ENCODE data around the gene EGLN3.
"Not testable (repeated sequence)": the region's sequence is repeated elsewhere in the genome, so short reads cannot be mapped to it uniquely, and the experiment has no call there.

Gene EGLN3

DNA sequence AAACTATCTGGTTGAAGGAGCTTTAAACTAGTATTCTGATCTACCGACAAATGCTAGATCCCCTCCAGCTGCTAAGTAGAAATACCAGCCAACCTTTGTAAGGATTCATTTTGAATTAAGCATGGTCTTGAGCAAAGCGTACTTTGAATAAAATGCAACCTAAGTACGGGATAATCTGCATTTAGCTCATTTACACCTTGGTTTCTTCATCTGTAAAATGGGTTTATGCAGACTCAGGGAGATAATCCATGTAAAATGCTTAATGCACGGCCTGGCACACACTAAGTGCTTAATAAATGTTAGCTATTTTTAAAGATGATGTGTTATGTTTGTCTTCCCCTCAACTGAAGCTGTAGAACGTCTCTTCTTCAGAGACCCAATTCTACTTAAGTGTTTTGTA is 15.9 kb downstream of the EGLN3 start:
- no peaks in the 10 kb centered on the region for H3K36me3 ChIP-seq (ENCODE audit: insufficient read depth, low read length)
- H3K9me3 ChIP-seq (ENCODE audit: control insufficient read depth, insufficient read depth, low read length) = no peaks in the 10 kb centered on the region
- H3K4me1 ChIP-seq (ENCODE audit: insufficient read depth, low read length) = peaks cover 48% of the 10 kb centered on the region
- H3K9ac ChIP-seq (ENCODE audit: low read depth, low read length) = no peak overlapping the region

- Histone ChIP-seq H3K4me1 (ENCODE audit: insufficient read depth, low read length) (peaks cover 43% of the 10 kb centered on the region), H3K36me3 (ENCODE audit: insufficient read depth, low read length) (no peaks in the 10 kb centered on the region), H3K9me3 (ENCODE audit: control insufficient read depth, insufficient read depth, low read length) (no peaks in the 10 kb centered on the region), H3K9ac (ENCODE audit: low read depth, low read length) (no peak overlapping the region)
These were observed 16.7 kb downstream of the EGLN3 start for GRCh38 chr14:33934043-33934750.

DNA sequence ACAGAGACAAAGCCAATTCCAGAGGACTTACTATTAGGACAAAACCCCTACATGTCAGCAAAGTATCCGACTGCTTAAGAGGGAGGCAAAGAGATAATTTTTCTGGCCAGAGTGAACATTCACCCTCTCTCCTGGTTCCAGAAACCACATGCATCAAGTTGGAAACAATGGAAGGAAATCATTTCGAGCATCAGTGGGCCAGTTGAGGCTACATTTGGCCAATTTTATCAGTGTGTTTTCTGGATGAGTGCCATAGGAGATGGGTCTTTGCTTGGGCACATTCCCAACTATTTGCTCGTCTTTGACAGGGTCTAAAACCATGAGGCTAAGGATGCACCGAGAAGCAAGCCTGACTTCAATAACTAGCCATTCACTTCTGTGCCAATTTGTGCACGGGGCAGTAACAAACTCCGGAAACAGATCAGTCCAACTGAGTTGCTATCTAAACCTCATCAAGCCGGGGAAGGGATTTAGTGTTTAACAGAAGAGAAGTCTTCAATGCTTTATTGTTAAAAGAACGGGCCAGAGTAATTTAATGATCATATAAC is 17.4 kb downstream of the EGLN3 start:
- Histone ChIP-seq H3K9me3 (ENCODE audit: control insufficient read depth, insufficient read depth, low read length) (no peaks in the 10 kb centered on the region), H3K36me3 (ENCODE audit: insufficient read depth, low read length) (peaks cover 3% of the 10 kb centered on the region; the same call in 1 of the 2 replicates), H3K9ac (ENCODE audit: low read depth, low read length) (no peak overlapping the region), H3K4me1 (ENCODE audit: insufficient read depth, low read length) (peaks cover 43% of the 10 kb centered on the region)

- Histone ChIP-seq H3K9me3 (ENCODE audit: control insufficient read depth, insufficient read depth, low read length) (no peaks in the 10 kb centered on the region), H3K36me3 (ENCODE audit: insufficient read depth, low read length) (peaks cover 3% of the 10 kb centered on the region; the same call in 1 of the 2 replicates), H3K4me1 (ENCODE audit: insufficient read depth, low read length) (peaks cover 41% of the 10 kb centered on the region), H3K9ac (ENCODE audit: low read depth, low read length) (no peak overlapping the region)
These were observed 18.1 kb downstream of the EGLN3 start for GRCh38 chr14:33932576-33933345.

GRCh38 chr14:33932033-33932432 is 18.8 kb downstream of the EGLN3 start:
- H3K4me1 ChIP-seq (ENCODE audit: insufficient read depth, low read length) = peaks cover 34% of the 10 kb centered on the region

GRCh38 chr14:33931461-33931860 is 19.4 kb downstream of the EGLN3 start:
- Histone ChIP-seq H3K9me3 (ENCODE audit: control insufficient read depth, insufficient read depth, low read length) (no peaks in the 10 kb centered on the region), H3K36me3 (ENCODE audit: insufficient read depth, low read length) (peaks cover 3% of the 10 kb centered on the region; the same call in 1 of the 2 replicates), H3K4me1 (ENCODE audit: insufficient read depth, low read length) (peaks cover 28% of the 10 kb centered on the region), H3K9ac (ENCODE audit: low read depth, low read length) (no peak overlapping the region)

More at GRCh38 chr14:33932033-33932432, 18.8 kb downstream of the EGLN3 start:
- peaks cover 3% of the 10 kb centered on the region; the same call in 1 of the 2 replicates for H3K36me3 ChIP-seq (ENCODE audit: insufficient read depth, low read length)
- H3K9ac ChIP-seq (ENCODE audit: low read depth, low read length) = no peak overlapping the region
- H3K9me3 ChIP-seq (ENCODE audit: control insufficient read depth, insufficient read depth, low read length) = no peaks in the 10 kb centered on the region

DNA sequence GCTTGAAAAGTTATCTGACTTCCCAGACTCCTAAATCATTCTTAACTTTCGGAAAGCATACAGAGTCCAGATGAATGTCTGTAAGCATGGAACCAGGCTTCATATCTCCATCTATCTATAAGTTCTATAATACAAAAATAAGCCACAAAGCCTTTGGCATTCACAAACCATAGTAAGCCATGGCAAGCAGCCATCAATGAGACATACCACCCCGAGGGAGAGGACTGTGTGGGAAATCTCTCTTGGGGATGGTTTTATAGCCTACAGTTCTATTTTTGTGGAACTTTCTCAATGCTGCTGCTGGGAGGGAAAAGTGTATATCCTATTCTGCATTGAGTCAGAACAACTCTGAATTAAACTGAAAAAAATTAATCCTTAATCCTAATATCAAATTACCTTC is 20.4 kb downstream of the EGLN3 start:
- peaks cover 24% of the 10 kb centered on the region for H3K4me1 ChIP-seq (ENCODE audit: insufficient read depth, low read length)
- no peaks in the 10 kb centered on the region for H3K9me3 ChIP-seq (ENCODE audit: control insufficient read depth, insufficient read depth, low read length)
- H3K36me3 ChIP-seq (ENCODE audit: insufficient read depth, low read length) = peaks cover 12% of the 10 kb centered on the region; the same call in 1 of the 2 replicates
- H3K9ac ChIP-seq (ENCODE audit: low read depth, low read length) = no peak overlapping the region

DNA sequence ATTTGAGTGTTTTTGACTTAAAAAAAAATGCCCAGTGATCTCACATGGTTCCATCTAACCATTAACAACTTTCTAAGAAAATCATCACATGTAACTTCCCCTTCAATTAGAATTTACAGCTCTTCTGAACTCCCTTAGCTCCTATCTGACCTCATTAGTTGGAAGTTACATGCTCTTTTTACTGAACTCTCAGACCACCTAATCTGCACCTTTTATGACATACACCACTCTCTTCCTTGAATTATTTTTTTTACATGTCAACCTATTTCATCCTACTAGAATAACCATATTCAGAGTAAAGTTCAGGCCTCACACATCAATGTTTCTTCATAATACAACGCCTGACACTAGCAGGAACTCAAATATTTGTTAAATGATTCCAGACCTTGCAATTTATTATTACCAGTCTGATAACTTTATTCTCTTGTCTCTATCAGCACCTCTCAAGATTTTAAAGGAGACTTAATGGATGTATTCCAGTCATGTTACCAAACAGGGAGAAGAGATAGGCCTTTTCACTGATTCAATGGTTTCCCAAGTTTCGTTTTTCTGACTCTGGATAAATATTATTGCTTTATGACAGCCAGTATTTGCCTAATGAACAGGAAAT is 21.0 kb downstream of the EGLN3 start:
- H3K9ac ChIP-seq (ENCODE audit: low read depth, low read length) = no peak overlapping the region
- peaks cover 13% of the 10 kb centered on the region; the same call in 1 of the 2 replicates for H3K36me3 ChIP-seq (ENCODE audit: insufficient read depth, low read length)

GRCh38 chr14:33928895-33929294 is 22.0 kb downstream of the EGLN3 start:
- Histone ChIP-seq H3K9ac (ENCODE audit: low read depth, low read length) (no peak overlapping the region), H3K4me1 (ENCODE audit: insufficient read depth, low read length) (peaks cover 21% of the 10 kb centered on the region), H3K9me3 (ENCODE audit: control insufficient read depth, insufficient read depth, low read length) (no peaks in the 10 kb centered on the region), H3K36me3 (ENCODE audit: insufficient read depth, low read length) (peaks cover 13% of the 10 kb centered on the region; the same call in 1 of the 2 replicates)

More for the DNA sequence above, 21.0 kb downstream of the EGLN3 start:
- Histone ChIP-seq H3K4me1 (ENCODE audit: insufficient read depth, low read length) (peaks cover 22% of the 10 kb centered on the region), H3K9me3 (ENCODE audit: control insufficient read depth, insufficient read depth, low read length) (no peaks in the 10 kb centered on the region)

GRCh38 chr14:33927944-33928343 is 22.9 kb downstream of the EGLN3 start:
- H3K36me3 ChIP-seq (ENCODE audit: insufficient read depth, low read length) = peaks cover 13% of the 10 kb centered on the region; the same call in 1 of the 2 replicates
- H3K4me1 ChIP-seq (ENCODE audit: insufficient read depth, low read length) = peaks cover 21% of the 10 kb centered on the region

GRCh38 chr14:33926967-33927366 is 23.9 kb downstream of the EGLN3 start:
- H3K4me1 ChIP-seq (ENCODE audit: insufficient read depth, low read length) = peaks cover 17% of the 10 kb centered on the region
- peaks cover 13% of the 10 kb centered on the region; the same call in 1 of the 2 replicates for H3K36me3 ChIP-seq (ENCODE audit: insufficient read depth, low read length)

More at GRCh38 chr14:33927944-33928343, 22.9 kb downstream of the EGLN3 start:
- H3K9me3 ChIP-seq (ENCODE audit: control insufficient read depth, insufficient read depth, low read length) = no peaks in the 10 kb centered on the region
- no peak overlapping the region for H3K9ac ChIP-seq (ENCODE audit: low read depth, low read length)

DNA sequence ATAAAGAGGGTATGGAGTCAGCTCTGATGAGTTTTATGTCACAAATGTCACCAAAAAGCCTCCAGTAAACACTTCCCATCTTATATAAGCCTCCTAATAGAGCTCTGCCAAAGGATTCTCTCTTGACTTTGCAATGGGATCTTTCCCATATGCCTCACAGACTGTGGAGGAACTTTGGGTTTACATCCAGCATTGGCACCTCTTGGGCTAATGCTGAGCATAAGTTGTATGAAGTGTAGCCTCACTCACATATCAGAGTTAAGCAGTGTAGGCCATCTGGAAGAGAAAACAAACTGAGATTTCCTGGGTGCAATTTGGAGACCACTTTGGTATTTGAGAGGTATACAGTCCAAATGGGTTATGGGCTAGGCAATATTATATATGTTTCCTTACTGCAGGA is 24.9 kb downstream of the EGLN3 start:
- H3K36me3 ChIP-seq (ENCODE audit: insufficient read depth, low read length) = peaks cover 13% of the 10 kb centered on the region; the same call in 1 of the 2 replicates
- H3K9me3 ChIP-seq (ENCODE audit: control insufficient read depth, insufficient read depth, low read length) = no peaks in the 10 kb centered on the region
- no peak overlapping the region for H3K9ac ChIP-seq (ENCODE audit: low read depth, low read length)
- H3K4me1 ChIP-seq (ENCODE audit: insufficient read depth, low read length) = peaks cover 10% of the 10 kb centered on the region

More at GRCh38 chr14:33926967-33927366, 23.9 kb downstream of the EGLN3 start:
- not testable (repeated sequence) for H3K9ac ChIP-seq (ENCODE audit: low read depth, low read length); H3K9me3 ChIP-seq (ENCODE audit: control insufficient read depth, insufficient read depth, low read length)

DNA sequence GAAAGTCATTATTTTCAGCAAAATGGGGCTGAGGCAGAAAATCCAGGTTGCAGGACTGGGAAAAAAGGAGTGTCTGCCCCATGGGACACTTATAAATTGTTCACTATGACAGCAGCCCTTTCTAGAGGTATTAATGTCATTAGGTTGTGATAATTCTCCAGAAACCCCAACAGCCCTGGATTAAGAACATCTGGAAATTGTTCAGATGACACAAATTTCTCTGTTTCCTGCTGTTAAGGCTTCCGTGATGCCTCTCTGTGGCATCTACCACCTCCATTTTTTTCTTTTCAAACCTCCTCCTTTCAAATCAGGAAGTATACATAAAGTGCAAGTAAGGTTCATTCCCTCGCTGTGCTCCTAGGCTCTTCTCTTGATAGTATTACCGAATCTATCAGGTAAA is 25.6 kb downstream of the EGLN3 start:
- peaks cover 9% of the 10 kb centered on the region; the same call in 1 of the 2 replicates for H3K4me1 ChIP-seq (ENCODE audit: insufficient read depth, low read length)
- peaks cover 13% of the 10 kb centered on the region; the same call in 1 of the 2 replicates for H3K36me3 ChIP-seq (ENCODE audit: insufficient read depth, low read length)
- H3K9ac ChIP-seq (ENCODE audit: low read depth, low read length) = no peak overlapping the region
- no peaks in the 10 kb centered on the region for H3K9me3 ChIP-seq (ENCODE audit: control insufficient read depth, insufficient read depth, low read length)

DNA sequence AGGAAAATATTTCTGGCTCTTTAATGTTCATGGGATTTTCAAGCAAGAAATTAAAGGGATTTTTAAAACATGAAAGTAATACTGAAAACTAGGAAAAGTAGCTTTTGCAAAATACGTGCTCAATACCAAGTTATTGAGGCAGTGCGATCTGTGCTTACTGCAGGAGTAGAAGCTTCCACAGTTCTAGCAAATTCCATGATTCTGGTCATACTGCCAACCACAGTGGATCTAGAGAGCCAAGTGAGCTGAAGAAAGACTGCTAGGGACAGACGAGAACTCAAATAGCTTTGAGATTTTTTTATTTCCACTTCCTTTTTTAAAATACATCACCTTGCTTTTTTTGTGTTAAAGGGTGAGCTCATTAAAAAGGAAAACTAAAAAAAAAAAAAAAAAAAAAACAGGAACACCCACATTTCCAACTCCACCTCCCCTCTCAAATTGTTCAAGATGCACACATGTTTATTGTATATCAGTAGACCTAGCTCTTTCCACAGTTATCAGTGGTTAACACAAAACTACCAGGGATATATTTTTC is 26.2 kb downstream of the EGLN3 start:
- Histone ChIP-seq H3K9me3 (ENCODE audit: control insufficient read depth, insufficient read depth, low read length) (no peaks in the 10 kb centered on the region), H3K9ac (ENCODE audit: low read depth, low read length) (no peak overlapping the region), H3K4me1 (ENCODE audit: insufficient read depth, low read length) (peaks cover 9% of the 10 kb centered on the region; the same call in 1 of the 2 replicates), H3K36me3 (ENCODE audit: insufficient read depth, low read length) (peaks cover 13% of the 10 kb centered on the region; the same call in 1 of the 2 replicates)
